Measurements from ENCODE around the gene TSPYL2. TPM values are rescaled to one million over a fixed set of nuclear protein-coding genes. Genes with fewer than 3 reads are reported as not detected.
A peak's percentile ranks its signal among the peaks of the same experiment; 100 is the strongest.

Gene TSPYL2
- total RNA-seq, 1 donor from 2014 or later: 44.4 TPM

DNA sequence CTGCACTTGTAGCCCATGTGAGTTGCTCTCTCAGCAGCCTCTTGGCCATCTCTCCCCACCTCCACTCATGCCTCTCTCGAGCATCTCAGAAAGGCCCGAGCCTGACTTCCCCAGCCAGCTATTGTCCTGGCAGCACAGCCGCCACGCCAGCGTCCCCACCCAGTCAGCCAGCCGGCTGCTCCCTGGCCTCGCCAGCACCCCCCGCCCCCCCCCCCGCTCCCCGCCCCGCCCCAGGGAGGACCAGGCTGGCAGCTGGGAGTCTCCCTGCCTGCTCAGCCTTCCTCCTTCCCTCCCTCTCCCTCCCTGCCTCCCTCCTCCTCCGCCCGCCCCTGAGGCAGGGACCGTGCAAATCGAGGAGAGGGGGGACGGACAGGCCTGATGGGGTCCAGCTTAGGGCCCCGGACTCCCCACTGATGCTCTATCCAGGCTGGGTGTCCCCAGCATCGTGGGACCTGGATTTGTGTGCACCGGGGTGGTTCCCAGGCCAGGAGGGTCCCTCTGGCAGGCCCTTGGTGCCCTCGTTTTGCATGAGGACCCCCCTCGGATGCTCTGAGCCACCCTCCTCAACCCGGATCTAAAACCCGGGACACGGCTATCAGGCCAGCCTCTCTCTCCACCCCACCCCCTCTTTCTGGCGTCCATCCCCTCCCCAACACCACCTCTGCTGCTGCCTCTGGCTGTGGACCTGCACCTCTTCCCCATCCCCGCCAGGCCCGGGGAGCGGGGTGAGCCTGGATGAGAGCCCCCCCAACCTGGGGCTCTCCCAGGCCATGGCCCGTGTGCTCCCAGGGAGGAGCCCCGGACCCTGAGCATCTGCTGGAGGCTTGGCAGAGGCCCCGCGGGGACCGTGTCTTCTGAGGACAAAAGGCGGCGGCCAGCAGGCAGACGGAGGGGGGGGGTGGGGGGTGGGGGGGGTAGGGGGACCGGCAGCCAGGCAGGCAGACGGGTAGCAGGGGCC is 33.7 kb upstream of the TSPYL2 start, which contains the start of gene GPR173:
TSS of gene GPR173 (plus strand) at position 621 of the 958 bp plus-strand sequence. CDS start 27,833 bp downstream, outside the sequence.
- ATAC-seq (peak; percentile 73), DNase-seq (peak; percentile 69)
- Histone ChIP-seq H3K9me3 (no peaks in the 10 kb centered on the region), H3K27me3 (no peaks in the 10 kb centered on the region), H3K36me3 (no peaks in the 10 kb centered on the region), H3K4me3 (peak within 1 kb of the TSS; percentile 34), H3K27ac (no peak within 1 kb of the TSS), H3K4me1 (no peaks in the 10 kb centered on the region)
- intact Hi-C loops (cut with DNase I): no loop called here
- TF ChIP-seq, protein P1, sequence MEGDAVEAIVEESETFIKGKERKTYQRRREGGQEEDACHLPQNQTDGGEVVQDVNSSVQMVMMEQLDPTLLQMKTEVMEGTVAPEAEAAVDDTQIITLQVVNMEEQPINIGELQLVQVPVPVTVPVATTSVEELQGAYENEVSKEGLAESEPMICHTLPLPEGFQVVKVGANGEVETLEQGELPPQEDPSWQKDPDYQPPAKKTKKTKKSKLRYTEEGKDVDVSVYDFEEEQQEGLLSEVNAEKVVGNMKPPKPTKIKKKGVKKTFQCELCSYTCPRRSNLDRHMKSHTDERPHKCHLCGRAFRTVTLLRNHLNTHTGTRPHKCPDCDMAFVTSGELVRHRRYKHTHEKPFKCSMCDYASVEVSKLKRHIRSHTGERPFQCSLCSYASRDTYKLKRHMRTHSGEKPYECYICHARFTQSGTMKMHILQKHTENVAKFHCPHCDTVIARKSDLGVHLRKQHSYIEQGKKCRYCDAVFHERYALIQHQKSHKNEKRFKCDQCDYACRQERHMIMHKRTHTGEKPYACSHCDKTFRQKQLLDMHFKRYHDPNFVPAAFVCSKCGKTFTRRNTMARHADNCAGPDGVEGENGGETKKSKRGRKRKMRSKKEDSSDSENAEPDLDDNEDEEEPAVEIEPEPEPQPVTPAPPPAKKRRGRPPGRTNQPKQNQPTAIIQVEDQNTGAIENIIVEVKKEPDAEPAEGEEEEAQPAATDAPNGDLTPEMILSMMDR (IDR thresholded peaks at IDR 0.05): no peak

DNA sequence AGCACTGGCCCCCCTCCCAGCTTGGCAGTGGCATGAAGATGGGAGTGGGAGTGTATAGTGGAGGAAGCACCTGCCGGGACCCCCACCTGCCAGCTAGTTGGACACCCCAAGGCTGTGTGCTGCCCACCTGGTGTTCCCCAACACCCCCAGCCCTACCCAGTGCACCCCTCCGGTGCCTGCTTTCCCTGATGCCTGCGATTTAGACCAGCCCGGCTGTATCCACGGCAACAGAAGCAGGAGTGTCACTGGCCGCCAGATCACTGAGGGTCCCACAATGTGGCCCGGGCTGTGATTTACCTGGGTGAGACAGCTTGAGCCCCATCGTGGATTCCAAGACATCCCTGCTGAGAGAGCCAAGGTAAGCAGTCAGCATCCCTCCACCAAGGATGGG is 33.0 kb upstream of the TSPYL2 start:
- no peak for DNase-seq
- intact Hi-C loops (cut with DNase I): no loop called here
- Histone ChIP-seq H3K27me3 (no peaks in the 10 kb centered on the region), H3K9me3 (no peaks in the 10 kb centered on the region), H3K27ac (no peak overlapping the region), H3K4me3 (peak overlapping the region; percentile 34), H3K4me1 (no peaks in the 10 kb centered on the region), H3K36me3 (no peaks in the 10 kb centered on the region)
- TF ChIP-seq, protein P1 (IDR thresholded peaks at IDR 0.05): no peak
- no peak for ATAC-seq

DNA sequence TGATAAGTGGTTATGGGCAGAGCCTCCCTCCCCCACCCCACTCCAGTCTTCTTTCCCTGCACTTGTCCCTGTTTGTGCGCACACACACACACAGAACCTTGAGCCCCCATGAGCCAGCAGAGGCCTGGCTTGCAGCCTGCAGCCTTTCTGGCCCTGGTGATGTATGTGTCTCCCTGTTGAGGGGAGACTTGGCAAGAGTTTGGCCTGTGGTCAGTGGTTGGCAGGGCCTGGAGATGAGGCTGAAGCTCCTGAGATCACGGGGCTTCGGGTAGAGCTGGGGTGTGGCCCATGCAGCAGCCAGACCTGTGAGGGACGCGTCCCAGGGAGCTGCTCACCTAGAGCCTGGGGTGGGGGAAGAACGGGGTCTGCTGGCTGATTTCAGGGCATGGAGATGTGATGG is 31.3 kb upstream of the TSPYL2 start:
- TF ChIP-seq, protein P1 (IDR thresholded peaks at IDR 0.05): no peak
- Histone ChIP-seq H3K27ac (no peak overlapping the region), H3K27me3 (no peaks in the 10 kb centered on the region), H3K9me3 (no peaks in the 10 kb centered on the region), H3K4me1 (no peaks in the 10 kb centered on the region), H3K36me3 (no peaks in the 10 kb centered on the region), H3K4me3 (no peak overlapping the region)
- intact Hi-C loops (cut with DNase I): no loop called here
- DNase-seq: no peak
- no peak for ATAC-seq

DNA sequence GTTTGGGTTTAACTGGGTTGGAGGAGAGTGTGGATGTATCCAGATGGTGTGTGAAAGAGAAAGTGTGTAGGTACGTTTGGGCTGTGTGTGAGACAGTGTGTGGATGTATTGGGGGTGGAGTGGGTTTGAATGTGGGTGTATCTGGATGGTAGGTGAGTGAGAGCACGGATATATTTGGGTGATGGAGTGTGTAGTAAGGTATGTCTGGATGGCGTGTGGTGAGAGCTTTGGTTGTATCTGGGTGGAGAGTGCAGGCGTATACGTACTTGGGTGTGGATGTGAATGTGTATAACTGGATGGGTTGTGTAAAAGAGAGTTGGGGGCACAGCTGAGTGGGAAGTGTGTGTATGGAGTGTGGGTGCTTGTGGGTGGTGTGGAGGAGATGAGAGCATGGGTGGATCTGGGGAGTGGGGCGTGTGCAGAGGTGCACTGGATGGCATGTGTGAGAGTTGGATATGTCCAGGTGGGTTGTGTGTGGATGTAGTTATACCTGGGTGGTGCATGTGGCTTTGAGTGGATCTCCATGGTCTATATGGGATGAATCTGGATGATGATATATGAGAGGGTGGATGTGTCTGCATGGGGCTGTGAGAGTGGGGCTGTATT is 26.8 kb upstream of the TSPYL2 start:
- Histone ChIP-seq H3K36me3 (no peaks in the 10 kb centered on the region), H3K27me3 (no peaks in the 10 kb centered on the region), H3K4me1 (no peaks in the 10 kb centered on the region), H3K27ac (no peak overlapping the region), H3K9me3 (no peaks in the 10 kb centered on the region), H3K4me3 (no peak overlapping the region)
- intact Hi-C loops (cut with DNase I): no loop called here
- TF ChIP-seq, protein P1 (IDR thresholded peaks at IDR 0.05): no peak
- ATAC-seq (no peak), DNase-seq (no peak)

DNA sequence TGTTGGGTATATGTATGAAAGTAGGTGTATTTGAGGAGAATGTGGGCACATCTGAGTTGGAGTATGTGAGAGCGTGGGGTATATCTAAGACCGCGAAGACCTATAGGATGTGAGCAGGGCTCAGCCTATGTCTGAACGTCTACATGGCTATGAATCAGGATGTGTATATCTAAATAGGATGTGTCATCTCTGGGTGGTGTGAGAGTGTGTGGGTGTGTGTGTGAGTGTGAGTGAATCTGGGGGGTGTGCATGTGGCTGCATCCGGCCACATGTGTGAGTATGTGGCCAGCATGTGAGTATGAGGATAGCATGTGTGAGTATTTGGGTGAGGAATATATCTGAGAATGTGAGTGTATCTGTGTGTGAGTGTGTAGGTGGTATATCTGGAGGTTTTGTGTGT is 25.9 kb upstream of the TSPYL2 start:
- Histone ChIP-seq H3K9me3 (no peaks in the 10 kb centered on the region), H3K4me1 (no peaks in the 10 kb centered on the region), H3K4me3 (no peak overlapping the region), H3K36me3 (no peaks in the 10 kb centered on the region), H3K27me3 (no peaks in the 10 kb centered on the region), H3K27ac (no peak overlapping the region)
- TF ChIP-seq, protein P1 (IDR thresholded peaks at IDR 0.05): no peak
- no peak for ATAC-seq
- DNase-seq: no peak
- intact Hi-C loops (cut with DNase I): no loop called here
